Heart left ventricle (tissue), 16 donors: ENCODE data around the gene TBC1D5. TPM values are rescaled to one million over a fixed set of nuclear protein-coding genes. Genes with fewer than 3 reads are reported as not detected.
A peak's percentile ranks its signal among the peaks of the same experiment; 100 is the strongest.

ENCODE experiments used
- ATAC-seq, 4 donors: fragments of 200-7000 bp; cut with Tn5 transposase; one replicate each; pipeline ENCODE4 v1.9.1; 2020 to 2022; ENCODE audit warnings: moderate library complexity in 4 of 4, mild to moderate bottlenecking in 3 of 4, moderate number of reproducible peaks in 1 of 4
- DNase-seq, 5 donors: peaks; one replicate each; pipeline ENCODE4 v3.0.0-alpha.2; 2020
- H3K27ac ChIP-seq, 12 donors: fragments of 200-600 bp; sonication (generic) in 4 of 12; one replicate each; pipeline versions ENCODE4 v1.5.0 to v1.8.0; 2016 to 2022; ENCODE audit warnings: mild to moderate bottlenecking in 2 of 12
- H3K27me3 ChIP-seq, 9 donors: fragments of 200-600 bp; sonication (generic) in 2 of 9; one replicate each; pipeline versions ENCODE4 v1.5.1 to v1.8.0; 2016 to 2022; ENCODE audit warnings: mild to moderate bottlenecking in 3 of 9
- H3K36me3 ChIP-seq, 9 donors: fragments of 200-600 bp; sonication (generic) in 2 of 9; one replicate each; pipeline versions ENCODE4 v1.5.0 to v1.8.0; 2018 to 2022; ENCODE audit warnings: mild to moderate bottlenecking in 2 of 9
- H3K4me1 ChIP-seq, 12 donors: fragments of 200-600 bp; sonication (generic) in 4 of 12; one replicate each; pipeline versions ENCODE4 v1.5.0 to v1.8.0; 2016 to 2022; ENCODE audit warnings: mild to moderate bottlenecking in 3 of 12
- H3K4me3 ChIP-seq, 12 donors: fragments of 200-600 bp; sonication (generic) in 4 of 12; one replicate each; pipeline versions ENCODE4 v1.5.0 to v1.8.0; 2017 to 2022; ENCODE audit warnings: mild to moderate bottlenecking in 9 of 12, moderate library complexity in 4 of 12
- H3K9me3 ChIP-seq, 12 donors: fragments of 200-600 bp; sonication (generic) in 4 of 12; one replicate each; pipeline versions ENCODE4 v1.5.0 to v1.8.0; 2016 to 2022; ENCODE audit warnings: mild to moderate bottlenecking in 1 of 12
- CTCF ChIP-seq, 12 donors: fragments of 200-600 bp; sonication (generic) in 4 of 12; IDR thresholded peaks; one replicate each; pipeline versions ENCODE4 v1.5.0 to v1.8.0; 2018 to 2022; ENCODE audit warnings: antibody characterized with exemption in 12 of 12, mild to moderate bottlenecking in 5 of 12
- POLR2A ChIP-seq, 2 donors: fragments of 450-650 bp; IDR thresholded peaks; one replicate each; pipeline ENCODE4 v1.6.1; 2017; ENCODE audit warnings: antibody characterized with exemption in 2 of 2, mild to moderate bottlenecking in 2 of 2, moderate library complexity in 2 of 2
- WGBS, 4 donors: extraction: QIAGEN DNeasy Blood & Tissue Kit in 2 of 4; methylation state at CpG; one replicate each; pipeline versions ENCODE4 v1.1.5 to v1.1.7; 2013 to 2018; 5-methylcytosine and 5-hydroxymethylcytosine counted together
- intact Hi-C, 10 donors: fragments of 100-400 bp; cut with DNase I; formaldehyde crosslinking; loops; one replicate each; pipeline versions ENCODE4 v1.11.1 to v1.14.2; 2022
- polyA plus RNA-seq, 2 donors: library from polyadenylated mRNA; stranded (reverse); fragments of 200-250 nt; gene quantifications; one replicate each; pipeline ENCODE4 v1.2.3, GENCODE V29; 2013
- total RNA-seq, 9 donors: library from RNA; depleted of rRNA in 2 of 9; stranded (reverse); fragments of >200 nt in 2 of 9; fragmentation: NEBNext Ultra II Directional in 3 of 9; extraction: Animal tissue kit (Norgen Biotek cat#: 25700) in 3 of 9; gene quantifications; one replicate each; pipeline versions ENCODE4 v1.1.0 to v1.2.4, GENCODE V29; 2016 to 2023
- donor health status: ischemic (EF 13 %, LVEDD 7.1; RV severe dilation, severe dysfunction).
- donor health status: healthy with polysubstance abuse.
- donor health status: DM: no; HTN: yes; CAD: no.
- donor health status: DM: no; HTN: no; CAD: no.
- donor health status: ischemic (EF 25% LVEDD 6.9; RV normal size, moderate dysfunction).
- donor health status: ischemic (EF 25% LVEDD 5.7; RV mildly dilated, moderate dysfunction).
- donor health status: healthy.
- donor health status: DM: yes; HTN: yes; CAD: no.
- donor health status: ischemic (EF 35%, LVEDD 5.7; RV mildly dilated, moderate dysfunction).
- donor health status: nonischemic (EF 11% LVEDD 7.7; RV severe dilation, severe dysfunction).
- donor health status: DM: yes; HTN: yes; CAD: no.
- donor health status: PGD.
- donor health status: ischemic (EF 29% LVEDD 5.4; RV normal size, mild dysfunction).
- donor health status: nonischemic (EF 23%, LVEDD 6.1; RV moderate dilation, normal function).

Gene TBC1D5
- total and polyA plus RNA-seq, 11 donors, result 5.8 to 48.3 (median 31.1) TPM

- Histone ChIP-seq H3K4me1 (peaks cover 0 to 18% (median 10%) of the 10 kb centered on the region in 12 donors), H3K36me3 (no peaks in the 10 kb centered on the region), H3K9me3 (peaks cover 0 to 9% (median 0%) of the 10 kb centered on the region in 12 donors), H3K27me3 (no peaks in the 10 kb centered on the region), H3K27ac (no peak overlapping the region), H3K4me3 (no peak overlapping the region)
- intact Hi-C loops, result loop anchor here in 1 of 10 donors (10.0 kb wide), 1 partner anchor 249 kb away; the partner anchor contains the start of gene PLCL2
- no peak for ATAC-seq
- TF ChIP-seq POLR2A (IDR thresholded peaks at IDR 0.05), result no peak
- TF ChIP-seq CTCF (IDR thresholded peaks at IDR 0.05), result no peak
- WGBS, 4 donors, result 78 to 88% (median 84%) methylated on average over 19 of the region's 19 CpGs
- peak in 1 of 5 donors; percentile 52 for DNase-seq
These were observed 608.5 kb downstream of the TBC1D5 start for GRCh38 chr3:17133632-17134545.

GRCh38 chr3:17132286-17133115, 609.9 kb downstream of the TBC1D5 start:
- Histone ChIP-seq H3K36me3 (no peaks in the 10 kb centered on the region), H3K4me3 (no peak overlapping the region), H3K9me3 (peaks cover 0 to 8% (median 0%) of the 10 kb centered on the region in 12 donors), H3K27me3 (no peaks in the 10 kb centered on the region), H3K4me1 (peaks cover 0 to 18% (median 10%) of the 10 kb centered on the region in 12 donors), H3K27ac (no peak overlapping the region)
- WGBS, 4 donors, result 87 to 91% (median 88%) methylated on average over 10 of the region's 10 CpGs
- no peak for ATAC-seq
- no peak for DNase-seq
- no peak for TF ChIP-seq CTCF (IDR thresholded peaks at IDR 0.05)
- no peak for TF ChIP-seq POLR2A (IDR thresholded peaks at IDR 0.05)
- intact Hi-C loops, result loop anchor here in 1 of 10 donors (10.0 kb wide), 1 partner anchor 248 kb away; the partner anchor contains the start of gene PLCL2

GRCh38 chr3:17130956-17131355, 611.5 kb downstream of the TBC1D5 start:
- no peak for ATAC-seq
- Histone ChIP-seq H3K36me3 (no peaks in the 10 kb centered on the region), H3K27ac (no peak overlapping the region), H3K27me3 (no peaks in the 10 kb centered on the region), H3K4me3 (no peak overlapping the region), H3K4me1 (peaks cover 0 to 7% (median 3%) of the 10 kb centered on the region in 12 donors), H3K9me3 (peaks cover 0 to 6% (median 0%) of the 10 kb centered on the region in 12 donors)
- TF ChIP-seq CTCF (IDR thresholded peaks at IDR 0.05) (no peak), POLR2A (IDR thresholded peaks at IDR 0.05) (no peak)
- WGBS, 4 donors, result 88 to 95% (median 92%) methylated on average over 3 of the region's 3 CpGs
- DNase-seq, result no peak
- intact Hi-C loops, result loop anchor here in 1 of 10 donors (10.0 kb wide), 1 partner anchor 246 kb away; the partner anchor contains the start of gene PLCL2
